HepG2 (cell line): ENCODE measurements around the gene PNKP. TPM values are rescaled to one million over a fixed set of nuclear protein-coding genes. Genes with fewer than 3 reads are reported as not detected.

Source experiments
- ATAC-seq: fragments of 200-7000 bp; cut with Tn5 transposase; 3 replicates; pipeline ENCODE4 v1.9.1; 2020; ENCODE audit warnings: mild to moderate bottlenecking, moderate library complexity
- BruUV-seq: library from RNA; stranded (reverse); fragments of 400-500 nt; replicated peaks from 2 replicates; lab custom pipeline; 2021; lab: Mats Ljungman, UMichigan
- CTCF ChIA-PET: fragments of 300-600 bp; formaldehyde crosslinking; extraction: SDS; loops from one replicate; lab custom pipeline; 2021; ENCODE audit warnings: low total read pairs, inconsistent platforms, low intra/inter-chr PET ratio; lab: Yijun Ruan, JAX
- POLR2A ChIA-PET: fragments of 350-600 bp; sonication (Branson Sonifier 250); formaldehyde crosslinking; loops from one replicate; lab custom pipeline; 2020; ENCODE audit warnings: antibody characterized with exemption, inconsistent platforms; lab: Yijun Ruan, JAX
- DNase-seq: peaks from one replicate; pipeline ENCODE4 v3.0.0-alpha.2; 2015; ENCODE audit warnings: low spot score
- FAIRE-seq: peaks from 3 replicates; lab custom pipeline; 2011; peaks lifted over from hg19 to GRCh38; lab: Jason Lieb, UNC
- H2AFZ ChIP-seq: one replicate; pipeline ENCODE4 v1.6.1; 2011; ENCODE audit warnings: low read length, inconsistent platforms
- H3K27ac ChIP-seq: fragments of 300-600 bp; 3 replicates; pipeline ENCODE4 v1.8.0; 2011; ENCODE audit warnings: mixed run types, mild to moderate bottlenecking, mixed read lengths, low read length, inconsistent platforms; ENCODE audit not compliant: insufficient read depth; ENCODE audit errors: extremely low read length
- H3K27me3 ChIP-seq, 2 experiments: fragments of 200-600 bp in 1 of 2; 2 replicates in 1 of 2; 3 replicates in 1 of 2; pipeline versions ENCODE4 v1.6.0 to v1.8.0; 2011; ENCODE audit warnings: low read length in 2 of 2, mild to moderate bottlenecking in 2 of 2, moderate library complexity in 2 of 2, inconsistent platforms in 1 of 2; ENCODE audit not compliant: insufficient read depth in 2 of 2, control insufficient read depth in 1 of 2
- H3K36me3 ChIP-seq, 2 experiments: fragments of 200-600 bp in 1 of 2; replicated peaks in 1 of 2; 2 replicates in 1 of 2; 3 replicates in 1 of 2; pipeline versions ENCODE4 v1.5.1 to v1.8.0; 2011; ENCODE audit warnings: low read length in 2 of 2, inconsistent platforms in 1 of 2; ENCODE audit not compliant: insufficient read depth in 2 of 2, control insufficient read depth in 1 of 2
- H3K4me1 ChIP-seq: 2 replicates; pipeline ENCODE4 v1.5.1; 2012; ENCODE audit warnings: low read length, inconsistent platforms; ENCODE audit not compliant: insufficient read depth
- H3K4me2 ChIP-seq: 2 replicates; pipeline ENCODE4 v1.6.0; 2011; ENCODE audit warnings: low read depth, low read length, inconsistent platforms
- H3K4me3 ChIP-seq, 3 experiments: fragments of 200-600 bp in 1 of 3; sonication (generic), shearing (Covaris generic) in 1 of 3; replicated peaks in 1 of 3; 2 replicates each; pipeline ENCODE4 v1.5.1; 2011 to 2016; ENCODE audit warnings: low read length in 3 of 3, inconsistent platforms in 2 of 3, low read depth in 2 of 3, mild to moderate bottlenecking in 2 of 3, control low read depth in 1 of 3, mixed read lengths in 1 of 3; ENCODE audit not compliant: insufficient read depth in 1 of 3
- H3K79me2 ChIP-seq: one replicate; pipeline ENCODE4 v1.6.1; 2011; ENCODE audit warnings: low read length, inconsistent platforms; ENCODE audit not compliant: insufficient read depth
- H3K9ac ChIP-seq: 2 replicates; pipeline ENCODE4 v1.6.0; 2011; ENCODE audit warnings: mild to moderate bottlenecking, low read depth, low read length, inconsistent platforms; ENCODE audit not compliant: insufficient read depth
- H3K9me3 ChIP-seq: 2 replicates; pipeline ENCODE4 v1.5.1; 2012; ENCODE audit warnings: mild to moderate bottlenecking, low read length
- H4K20me1 ChIP-seq: 2 replicates; pipeline ENCODE4 v1.6.0; 2011; ENCODE audit warnings: inconsistent platforms, mild to moderate bottlenecking, low read length, moderate library complexity; ENCODE audit not compliant: insufficient read depth
- AGO1 ChIP-seq: fragments of 200-400 bp; formaldehyde crosslinking; IDR thresholded peaks from 2 replicates; pipeline ENCODE4 v1.6.1; 2017; ENCODE audit warnings: mild to moderate bottlenecking, low read depth, low read length, moderate library complexity; ENCODE audit not compliant: poor library complexity, severe bottlenecking
- IRX3 ChIP-seq: sonication (generic); formaldehyde crosslinking; IDR thresholded peaks from 2 replicates; pipeline ENCODE4 v1.8.1; 2023; ENCODE audit warnings: mild to moderate bottlenecking, low read depth, missing genetic modification reagents, borderline replicate concordance
- KAT8 ChIP-seq: IDR thresholded peaks from 2 replicates; pipeline ENCODE4 v1.6.1; 2016; ENCODE audit warnings: missing genetic modification reagents, missing compliant biosample characterization
- MXI1 ChIP-seq: IDR thresholded peaks from 3 replicates; pipeline ENCODE4 v1.6.1; 2012; ENCODE audit warnings: low read depth, low read length, inconsistent platforms, borderline replicate concordance
- POLR2A ChIP-seq, 2 experiments: IDR thresholded peaks; 2 replicates each; pipeline ENCODE4 v1.6.1; 2011; ENCODE audit warnings: low read depth in 2 of 2, low read length in 2 of 2, mild to moderate bottlenecking in 1 of 2, moderate library complexity in 1 of 2; ENCODE audit not compliant: insufficient read depth in 1 of 2
- POLR2G ChIP-seq: fragments of 200-400 bp; formaldehyde crosslinking; IDR thresholded peaks from 2 replicates; pipeline ENCODE4 v1.6.1; 2018; ENCODE audit warnings: mild to moderate bottlenecking, low read depth, low read length, moderate library complexity
- RBAK ChIP-seq: sonication (generic); formaldehyde crosslinking; IDR thresholded peaks from 2 replicates; pipeline ENCODE4 v1.5.1; 2020; ENCODE audit warnings: mild to moderate bottlenecking, missing genetic modification reagents
- SNRNP70 ChIP-seq: fragments of 200-400 bp; formaldehyde crosslinking; IDR thresholded peaks from 2 replicates; pipeline ENCODE4 v1.6.1; 2017; ENCODE audit warnings: mild to moderate bottlenecking, low read depth, low read length, moderate library complexity
- TGIF2 ChIP-seq: IDR thresholded peaks from 2 replicates; pipeline ENCODE4 v1.6.1; 2016; ENCODE audit warnings: control low read depth, missing compliant biosample characterization
- ZKSCAN8 ChIP-seq: IDR thresholded peaks from 2 replicates; pipeline ENCODE4 v1.6.1; 2016; ENCODE audit warnings: borderline replicate concordance, missing genetic modification reagents, missing compliant biosample characterization
- ZSCAN25 ChIP-seq: sonication (generic); formaldehyde crosslinking; IDR thresholded peaks from 2 replicates; pipeline ENCODE4 v1.8.0; 2022; ENCODE audit warnings: mild to moderate bottlenecking, missing genetic modification reagents
- WGBS: methylation state at CpG from one replicate; pipeline ENCODE4 v1.1.6; 2017; ENCODE audit warnings: low lambda C conversion rate; 5-methylcytosine and 5-hydroxymethylcytosine counted together
- in situ Hi-C: cut with HindIII; loops from 2 replicates; pipeline ENCODE4 v1.10.0; 2017; ENCODE audit warnings: low pct_unique_long_range_greater_than_20kb; ENCODE audit not compliant: extremely low pct_ligation_motif_present
- intact Hi-C: fragments of 100-400 bp; cut with micrococcal nuclease; formaldehyde crosslinking; loops from one replicate; pipeline ENCODE4 v1.10.0; 2022; ENCODE audit not compliant: unreplicated experiment
- polyA plus RNA-seq, 8 experiments: library from polyadenylated mRNA; depleted of rRNA in 3 of 8; stranded (reverse) in 7 of 8; unstranded in 1 of 8; fragments of >200 nt; fragmentation: Illumina TruSeq in 4 of 8; extraction: Trizol in 4 of 8; gene quantifications; 2 replicates each; pipeline versions ENCODE4 v1.2.1 to v1.2.3, GENCODE V29; 2011 to 2016; ENCODE audit warnings: low read depth in 4 of 8, missing spikeins in 1 of 8, mixed read lengths in 1 of 8; ENCODE audit not compliant: insufficient read depth in 1 of 8
- total RNA-seq, 5 experiments: library from RNA; depleted of rRNA; stranded (reverse); fragments of >200 nt; fragmentation: Illumina TruSeq; extraction: Trizol; gene quantifications; 2 replicates each; pipeline ENCODE4 v1.2.3, GENCODE V29; 2016; ENCODE audit warnings: low read depth in 1 of 5
- TF ChIP-seq, protein P1 (sequence below): sonication (generic); formaldehyde crosslinking; IDR thresholded peaks from 2 replicates; pipeline ENCODE4 v1.4.0; 2020; ENCODE audit warnings: mild to moderate bottlenecking, missing genetic modification reagents
- TF ChIP-seq, protein P2 (sequence below): sonication (generic); formaldehyde crosslinking; IDR thresholded peaks from 2 replicates; pipeline ENCODE4 v1.5.0; 2020; ENCODE audit warnings: missing genetic modification reagents, mild to moderate bottlenecking, borderline replicate concordance
- TF ChIP-seq, protein P3 (sequence below): sonication (generic); formaldehyde crosslinking; IDR thresholded peaks from 2 replicates; pipeline ENCODE4 v1.5.0; 2020; ENCODE audit warnings: mild to moderate bottlenecking, missing genetic modification reagents, borderline replicate concordance

Gene PNKP
- total and polyA plus RNA-seq, 2 of the 13 experiments (the other 11 are each of a cell fraction or from before 2014, with no cell fraction given) = 12.7 to 27.1 TPM

DNA sequence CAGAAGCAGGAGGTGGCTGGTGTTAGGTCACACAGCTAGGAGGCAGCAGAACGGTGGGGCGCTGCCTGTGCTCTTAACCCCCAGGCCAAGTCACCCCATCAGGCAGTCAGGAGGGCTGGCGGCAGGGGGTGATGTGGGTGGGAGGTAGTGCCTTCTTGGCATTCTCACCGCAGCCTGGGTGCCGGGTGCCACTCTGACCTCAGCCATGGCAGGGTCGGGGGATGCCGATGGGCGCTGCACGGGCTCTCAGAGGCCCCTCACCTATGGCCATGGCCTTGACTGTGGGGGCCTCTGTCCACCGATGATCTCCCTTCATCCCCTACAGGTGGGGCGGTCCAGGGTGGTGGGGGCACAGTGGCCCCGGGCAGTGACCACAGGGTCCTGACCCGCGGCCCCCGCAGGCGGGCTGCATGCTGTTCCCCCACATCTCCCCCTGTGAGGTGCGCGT is 10.8 kb downstream of the PNKP start:
- POLR2A ChIA-PET = no interaction called here
- peaks cover 37 to 67% of the 10 kb centered on the region in 2 experiments; a peak in 4 of 5 replicates for H3K36me3 ChIP-seq
- H3K9me3 ChIP-seq = no peaks in the 10 kb centered on the region
- DNase-seq (no peak), FAIRE-seq (no peak), ATAC-seq (no peak)
- no peak overlapping the region for H3K9ac ChIP-seq
- TF ChIP-seq POLR2G = 0 out of 2 replicates have a peak, but pooled peaks have one; percentile 1
- peak; percentile 20 to 36; a peak in 1 of 4 replicates for TF ChIP-seq POLR2A (IDR thresholded peaks at IDR 0.05; ENCODE audit: insufficient read depth in 1 of 2, low read depth in 2 of 2, low read length in 2 of 2)
- TF ChIP-seq, protein P1, sequence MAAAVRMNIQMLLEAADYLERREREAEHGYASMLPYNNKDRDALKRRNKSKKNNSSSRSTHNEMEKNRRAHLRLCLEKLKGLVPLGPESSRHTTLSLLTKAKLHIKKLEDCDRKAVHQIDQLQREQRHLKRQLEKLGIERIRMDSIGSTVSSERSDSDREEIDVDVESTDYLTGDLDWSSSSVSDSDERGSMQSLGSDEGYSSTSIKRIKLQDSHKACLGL (CRISPR knock-in tag) = no peak
- no peak for TF ChIP-seq SNRNP70
- intact Hi-C loops (no loop called here), in situ Hi-C loops (no loop called here)
- H3K4me1 ChIP-seq = peaks cover 21% of the 10 kb centered on the region
- no peak overlapping the region for H3K4me3 ChIP-seq
- no peak overlapping the region for H3K27ac ChIP-seq
- CTCF ChIA-PET = no interaction called here
- H3K4me2 ChIP-seq = no peak overlapping the region
- H3K79me2 ChIP-seq = peaks cover 24% of the 10 kb centered on the region
- no TSS peak for BruUV-seq
- no peaks in the 10 kb centered on the region; a peak in 1 of 5 replicates for H3K27me3 ChIP-seq
- H2AFZ ChIP-seq = no peak overlapping the region
- H4K20me1 ChIP-seq = peaks cover 23% of the 10 kb centered on the region
- WGBS = 97% methylated on average over 5 of the region's 18 CpGs

DNA sequence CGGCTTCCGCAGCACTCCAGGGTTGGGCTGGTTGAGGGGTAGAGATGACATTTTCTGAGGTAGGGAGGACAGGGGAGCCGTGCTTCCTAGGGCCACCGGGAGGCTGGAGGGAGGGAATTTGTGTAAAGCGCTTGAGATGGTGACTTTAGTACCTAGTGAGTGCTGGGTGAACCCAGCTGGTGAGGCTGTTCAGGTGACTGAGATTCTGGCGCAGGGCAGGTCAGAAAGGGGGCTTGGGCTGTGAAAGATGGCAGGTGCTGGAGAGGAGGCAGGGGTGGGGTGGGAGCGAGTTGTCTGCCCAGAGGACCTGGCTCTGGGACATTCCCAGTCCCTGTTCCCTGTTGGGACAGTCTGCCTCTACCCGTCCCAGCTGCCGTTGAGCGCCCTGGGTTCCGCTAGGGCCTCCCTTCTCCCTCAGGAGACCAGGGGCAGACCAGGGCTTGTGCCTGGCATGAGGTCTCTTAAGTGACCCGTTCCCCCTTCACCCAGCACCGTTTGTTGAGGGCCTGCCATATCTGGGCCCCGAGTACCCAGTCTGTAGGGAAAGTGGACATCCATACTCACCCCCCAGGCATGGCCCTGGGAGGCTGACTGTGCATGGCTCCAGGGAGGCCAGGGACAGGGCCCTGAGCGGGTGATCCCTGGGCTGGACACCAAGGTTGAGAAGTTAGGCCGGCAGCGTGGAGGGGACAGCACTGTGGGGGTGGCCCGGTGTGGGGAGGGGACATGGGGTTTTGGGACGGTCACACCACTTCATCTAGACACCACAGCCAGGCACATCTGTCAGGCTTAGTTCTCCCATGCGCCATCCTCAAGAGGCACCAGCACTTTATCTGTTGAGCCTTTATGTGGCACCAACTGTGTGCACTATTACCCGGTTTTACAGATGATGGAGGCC is 11.5 kb downstream of the PNKP start:
- H2AFZ ChIP-seq = no peak overlapping the region
- no peak overlapping the region for H3K27ac ChIP-seq
- intact Hi-C loops = no loop called here
- no peaks in the 10 kb centered on the region for H3K9me3 ChIP-seq
- ATAC-seq (no peak), FAIRE-seq (no peak), DNase-seq (no peak)
- ChIA-PET POLR2A (no interaction called here), CTCF (no interaction called here)
- peaks cover 24% of the 10 kb centered on the region for H3K79me2 ChIP-seq
- H3K9ac ChIP-seq = no peak overlapping the region
- no TSS peak for BruUV-seq
- over 99% methylated on average over 16 of the region's 21 CpGs for WGBS
- peaks cover 23% of the 10 kb centered on the region for H4K20me1 ChIP-seq
- in situ Hi-C loops = no loop called here
- H3K4me2 ChIP-seq = no peak overlapping the region
- H3K4me3 ChIP-seq = no peak overlapping the region
- H3K27me3 ChIP-seq = no peaks in the 10 kb centered on the region; a peak in 1 of 5 replicates
- H3K4me1 ChIP-seq = peaks cover 21% of the 10 kb centered on the region
- peaks cover 37 to 64% of the 10 kb centered on the region in 2 experiments; a peak in 4 of 5 replicates for H3K36me3 ChIP-seq
- TF ChIP-seq AGO1 (peak; percentile 64), ZSCAN25 (CRISPR knock-in tag) (no peak), TGIF2 (no peak), ZKSCAN8 (CRISPR knock-in tag) (peak; percentile 57; the same call in 1 of the 2 replicates), IRX3 (CRISPR knock-in tag) (no peak), MXI1 (no peak), RBAK (CRISPR knock-in tag) (no peak), KAT8 (no peak), POLR2G (peak; percentile 61)
- TF ChIP-seq, protein P2, sequence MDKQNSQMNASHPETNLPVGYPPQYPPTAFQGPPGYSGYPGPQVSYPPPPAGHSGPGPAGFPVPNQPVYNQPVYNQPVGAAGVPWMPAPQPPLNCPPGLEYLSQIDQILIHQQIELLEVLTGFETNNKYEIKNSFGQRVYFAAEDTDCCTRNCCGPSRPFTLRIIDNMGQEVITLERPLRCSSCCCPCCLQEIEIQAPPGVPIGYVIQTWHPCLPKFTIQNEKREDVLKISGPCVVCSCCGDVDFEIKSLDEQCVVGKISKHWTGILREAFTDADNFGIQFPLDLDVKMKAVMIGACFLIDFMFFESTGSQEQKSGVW = no peak
- TF ChIP-seq, protein P3, sequence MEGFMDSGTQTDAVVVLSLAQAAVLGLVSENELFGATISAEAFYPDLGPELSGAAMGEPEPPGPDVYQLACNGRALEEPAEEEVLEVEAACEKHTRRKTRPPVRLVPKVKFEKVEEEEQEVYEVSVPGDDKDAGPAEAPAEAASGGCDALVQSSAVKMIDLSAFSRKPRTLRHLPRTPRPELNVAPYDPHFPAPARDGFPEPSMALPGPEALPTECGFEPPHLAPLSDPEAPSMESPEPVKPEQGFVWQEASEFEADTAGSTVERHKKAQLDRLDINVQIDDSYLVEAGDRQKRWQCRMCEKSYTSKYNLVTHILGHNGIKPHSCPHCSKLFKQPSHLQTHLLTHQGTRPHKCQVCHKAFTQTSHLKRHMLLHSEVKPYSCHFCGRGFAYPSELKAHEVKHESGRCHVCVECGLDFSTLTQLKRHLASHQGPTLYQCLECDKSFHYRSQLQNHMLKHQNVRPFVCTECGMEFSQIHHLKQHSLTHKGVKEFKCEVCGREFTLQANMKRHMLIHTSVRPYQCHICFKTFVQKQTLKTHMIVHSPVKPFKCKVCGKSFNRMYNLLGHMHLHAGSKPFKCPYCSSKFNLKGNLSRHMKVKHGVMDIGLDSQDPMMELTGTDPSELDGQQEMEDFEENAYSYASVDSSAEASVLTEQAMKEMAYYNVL (CRISPR knock-in tag) = no peak
